Keratinocyte (primary cell): ENCODE data around the gene PCGF3.

Experiments used
- EZH2 ChIP-seq: IDR thresholded peaks from one replicate; pipeline ENCODE4 v1.6.1; 2012; ENCODE audit warnings: inconsistent platforms, mild to moderate bottlenecking, low read length, moderate library complexity
- TF ChIP-seq, protein P1 (sequence below), 3 experiments: IDR thresholded peaks in 1 of 3; conservative IDR thresholded peaks in 1 of 3; optimal IDR thresholded peaks in 1 of 3; 2 replicates in 2 of 3; 3 replicates in 1 of 3; pipeline versions ENCODE3 to v1.5.1; 2011; ENCODE audit warnings: low read length in 3 of 3, mild to moderate bottlenecking in 3 of 3, moderate library complexity in 2 of 3, control low read depth in 1 of 3, inconsistent platforms in 1 of 3; ENCODE audit not compliant: insufficient read depth in 2 of 3; ENCODE audit errors: extremely low read depth in 1 of 3

DNA sequence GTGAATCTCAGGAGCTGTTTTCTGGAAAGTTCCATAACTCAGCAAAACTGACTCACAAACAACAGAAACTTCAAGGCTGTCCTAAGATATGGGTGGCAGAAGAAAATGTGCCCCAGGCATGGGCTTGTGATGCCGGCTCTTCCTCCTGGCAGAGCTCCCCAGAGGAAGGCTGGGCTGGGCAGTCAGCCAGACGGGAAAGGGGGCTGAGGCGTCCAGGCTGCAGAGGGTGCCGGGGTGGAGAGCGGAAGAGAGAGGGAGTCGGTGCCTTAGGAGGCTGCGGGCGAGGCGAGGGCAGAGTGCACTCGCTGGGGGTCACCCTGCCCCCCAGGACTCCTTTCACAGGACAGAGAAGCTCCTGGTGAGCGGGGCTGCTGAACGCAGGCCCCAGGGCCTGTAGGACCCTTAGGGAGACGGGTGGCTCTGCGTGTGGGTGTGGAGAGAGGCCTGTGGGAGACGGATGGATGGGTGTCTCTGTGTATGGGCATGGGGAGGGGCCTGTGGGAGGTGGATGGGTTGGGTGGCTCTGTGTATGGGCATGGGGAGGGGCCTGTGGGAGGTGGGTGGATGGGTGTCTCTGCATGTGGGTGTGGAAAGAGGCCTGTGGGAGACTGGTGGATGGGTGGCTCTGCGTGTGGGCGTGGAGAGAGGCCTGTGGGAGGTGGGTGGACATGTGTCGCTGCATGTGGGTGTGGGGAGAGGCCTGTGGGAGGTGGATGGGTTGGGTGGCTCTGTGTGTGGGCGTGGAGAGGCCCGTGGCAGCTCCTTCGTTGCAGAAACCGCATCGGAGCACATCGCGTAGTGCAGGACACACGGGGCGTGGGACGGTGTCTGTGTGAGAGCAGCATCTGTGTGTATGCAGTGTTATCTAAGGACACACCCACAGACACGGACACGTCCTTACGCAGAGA lies 15.9 kb downstream of the PCGF3 start:
- TF ChIP-seq, protein P1, sequence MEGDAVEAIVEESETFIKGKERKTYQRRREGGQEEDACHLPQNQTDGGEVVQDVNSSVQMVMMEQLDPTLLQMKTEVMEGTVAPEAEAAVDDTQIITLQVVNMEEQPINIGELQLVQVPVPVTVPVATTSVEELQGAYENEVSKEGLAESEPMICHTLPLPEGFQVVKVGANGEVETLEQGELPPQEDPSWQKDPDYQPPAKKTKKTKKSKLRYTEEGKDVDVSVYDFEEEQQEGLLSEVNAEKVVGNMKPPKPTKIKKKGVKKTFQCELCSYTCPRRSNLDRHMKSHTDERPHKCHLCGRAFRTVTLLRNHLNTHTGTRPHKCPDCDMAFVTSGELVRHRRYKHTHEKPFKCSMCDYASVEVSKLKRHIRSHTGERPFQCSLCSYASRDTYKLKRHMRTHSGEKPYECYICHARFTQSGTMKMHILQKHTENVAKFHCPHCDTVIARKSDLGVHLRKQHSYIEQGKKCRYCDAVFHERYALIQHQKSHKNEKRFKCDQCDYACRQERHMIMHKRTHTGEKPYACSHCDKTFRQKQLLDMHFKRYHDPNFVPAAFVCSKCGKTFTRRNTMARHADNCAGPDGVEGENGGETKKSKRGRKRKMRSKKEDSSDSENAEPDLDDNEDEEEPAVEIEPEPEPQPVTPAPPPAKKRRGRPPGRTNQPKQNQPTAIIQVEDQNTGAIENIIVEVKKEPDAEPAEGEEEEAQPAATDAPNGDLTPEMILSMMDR (optimal IDR thresholded peaks at IDR 0.05 in 1 of 3, IDR thresholded peaks at IDR 0.05 in 1 of 3, conservative IDR thresholded peaks at IDR 0.05 in 1 of 3; ENCODE audit: extremely low read depth in 1 of 3, insufficient read depth in 2 of 3, low read length in 3 of 3), result no peak
- TF ChIP-seq EZH2, result no peak
